GM18511 (cell line): ENCODE data around the gene KBTBD4.
"Not testable (repeated sequence)": the region's sequence is repeated elsewhere in the genome, so short reads cannot be mapped to it uniquely, and the experiment has no call there.

ENCODE experiments used
- ATAC-seq: cut with Tn5 transposase; IDR thresholded peaks from one replicate; pipeline ENCODE4 v1.9.1; 2021; ENCODE audit warnings: mild to moderate bottlenecking, moderate library complexity; ENCODE audit not compliant: unreplicated experiment

KBTBD4 gene

GRCh38 chr11:47529951-47530350 lies 48.8 kb downstream of the KBTBD4 start:
- no peak for ATAC-seq

DNA sequence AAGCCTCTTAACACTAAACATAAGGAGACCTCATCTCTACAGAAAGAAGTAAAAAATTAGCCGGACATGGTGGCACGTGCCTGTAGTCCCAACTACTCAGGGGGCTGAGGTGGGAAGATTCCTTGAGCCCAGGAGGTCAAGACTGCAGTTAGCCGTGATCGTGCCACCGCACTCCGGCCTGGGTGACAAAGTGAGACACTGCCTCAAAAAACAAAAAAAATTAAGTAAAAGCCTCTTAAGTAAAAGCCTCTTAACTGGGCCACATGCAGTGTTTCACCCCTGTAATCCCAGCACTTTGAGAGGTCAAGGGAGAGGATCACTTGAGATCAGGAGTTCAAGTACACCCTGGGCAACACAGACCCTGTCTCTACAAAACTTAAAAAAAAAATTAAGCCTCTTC lies 51.6 kb downstream of the KBTBD4 start:
- ATAC-seq, result no peak

- not testable (repeated sequence) for ATAC-seq
Observed at GRCh38 chr11:47526032-47526431, 52.7 kb downstream of the KBTBD4 start.

DNA sequence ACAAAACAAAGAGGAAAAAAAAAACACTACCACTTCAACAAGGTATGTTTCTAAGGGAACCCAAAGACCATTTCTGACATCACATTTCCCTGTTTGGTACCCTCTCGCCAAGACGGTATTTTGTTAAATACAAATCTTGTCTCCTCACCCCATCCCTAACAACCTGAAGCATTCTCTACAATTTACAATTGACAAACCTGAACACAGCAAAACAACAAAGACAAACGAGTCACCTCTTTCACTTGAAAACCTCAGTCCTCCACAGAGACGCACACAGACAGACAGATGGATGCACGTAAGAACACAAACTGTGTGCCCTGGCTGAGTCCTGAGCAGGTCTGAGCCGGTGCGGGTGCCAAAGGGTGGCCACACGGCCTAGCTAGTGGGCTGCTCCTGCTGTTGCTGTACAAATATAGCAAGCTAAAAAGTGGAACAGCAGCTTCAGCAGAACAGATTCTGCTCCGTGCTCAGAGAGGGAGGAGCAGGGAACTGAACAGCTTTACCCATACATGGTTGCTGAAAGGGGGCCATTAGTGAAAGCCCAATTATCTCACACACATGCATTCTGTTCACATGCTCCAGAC lies 54.4 kb downstream of the KBTBD4 start:
- peak; percentile 28 for ATAC-seq

DNA sequence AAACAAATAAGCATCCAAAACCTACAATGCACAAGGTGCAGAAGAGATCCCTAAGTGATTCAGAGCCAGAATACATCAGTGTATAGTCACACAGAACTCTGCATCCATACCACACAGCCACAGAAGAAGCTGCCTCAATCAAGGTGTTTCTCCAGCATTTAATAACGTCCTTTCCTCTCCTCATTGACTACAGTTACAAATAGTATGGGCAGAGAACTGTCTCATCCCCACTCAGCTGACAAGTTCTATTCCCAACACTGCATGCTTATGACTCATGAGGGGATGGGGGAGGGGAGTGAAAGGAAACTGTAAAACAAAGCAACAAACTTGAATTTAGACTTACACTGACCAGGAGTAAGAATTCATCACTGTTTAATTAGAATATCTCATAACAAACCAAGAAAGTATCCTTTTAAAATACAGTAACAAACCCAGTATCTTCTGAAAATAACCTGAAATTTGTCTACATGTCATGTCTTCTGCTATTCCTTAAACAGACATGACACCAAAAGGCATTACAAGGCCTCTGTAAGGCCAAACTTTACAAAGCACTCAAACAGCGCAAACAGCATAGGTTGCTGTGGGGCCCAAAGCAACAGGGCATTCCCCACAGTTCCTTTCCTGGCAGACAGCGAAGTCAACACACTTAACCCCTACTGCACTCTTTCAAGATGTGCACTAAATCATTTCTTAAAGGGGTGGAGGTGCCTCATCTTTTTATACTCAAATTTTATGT lies 55.1 kb downstream of the KBTBD4 start:
- ATAC-seq, result peak; percentile 66
